ENCODE results near the gene SWI5. TPM values are rescaled to one million over a fixed set of nuclear protein-coding genes. Genes with fewer than 3 reads are reported as not detected.

SWI5 gene
- 18.8 and 22.8 TPM in 2 replicates for total RNA-seq

DNA sequence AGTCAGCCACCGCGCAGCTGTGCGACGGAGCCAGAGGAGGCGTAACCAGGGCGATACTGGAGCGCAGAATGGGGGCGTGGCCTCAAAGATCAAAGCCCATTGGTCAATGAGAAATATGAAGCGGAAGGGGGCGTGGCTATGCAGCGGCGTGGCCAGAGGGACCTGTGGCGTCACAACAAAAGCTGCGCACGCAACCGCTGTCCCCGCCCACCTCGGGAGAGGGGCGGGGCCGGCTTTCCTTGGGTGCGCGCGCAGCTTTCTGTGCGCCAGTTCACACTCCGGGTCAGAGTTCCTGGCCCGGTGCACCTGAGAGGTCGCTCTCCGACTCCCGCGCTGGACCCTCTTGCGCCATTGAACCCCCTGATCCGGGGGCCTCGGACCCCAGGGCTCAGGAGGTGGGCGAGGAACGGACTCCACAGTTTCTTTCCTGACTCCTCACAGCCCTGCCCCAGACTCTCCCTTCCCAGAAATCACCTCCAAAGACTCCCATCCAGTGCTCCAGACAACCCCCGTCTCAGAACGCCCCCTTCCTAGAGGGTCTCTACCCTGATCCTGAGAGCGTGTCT, at the start of gene SWI5:
Gene SWI5 (plus strand): TSS at position 269 of the 566 bp plus-strand sequence.

DNA sequence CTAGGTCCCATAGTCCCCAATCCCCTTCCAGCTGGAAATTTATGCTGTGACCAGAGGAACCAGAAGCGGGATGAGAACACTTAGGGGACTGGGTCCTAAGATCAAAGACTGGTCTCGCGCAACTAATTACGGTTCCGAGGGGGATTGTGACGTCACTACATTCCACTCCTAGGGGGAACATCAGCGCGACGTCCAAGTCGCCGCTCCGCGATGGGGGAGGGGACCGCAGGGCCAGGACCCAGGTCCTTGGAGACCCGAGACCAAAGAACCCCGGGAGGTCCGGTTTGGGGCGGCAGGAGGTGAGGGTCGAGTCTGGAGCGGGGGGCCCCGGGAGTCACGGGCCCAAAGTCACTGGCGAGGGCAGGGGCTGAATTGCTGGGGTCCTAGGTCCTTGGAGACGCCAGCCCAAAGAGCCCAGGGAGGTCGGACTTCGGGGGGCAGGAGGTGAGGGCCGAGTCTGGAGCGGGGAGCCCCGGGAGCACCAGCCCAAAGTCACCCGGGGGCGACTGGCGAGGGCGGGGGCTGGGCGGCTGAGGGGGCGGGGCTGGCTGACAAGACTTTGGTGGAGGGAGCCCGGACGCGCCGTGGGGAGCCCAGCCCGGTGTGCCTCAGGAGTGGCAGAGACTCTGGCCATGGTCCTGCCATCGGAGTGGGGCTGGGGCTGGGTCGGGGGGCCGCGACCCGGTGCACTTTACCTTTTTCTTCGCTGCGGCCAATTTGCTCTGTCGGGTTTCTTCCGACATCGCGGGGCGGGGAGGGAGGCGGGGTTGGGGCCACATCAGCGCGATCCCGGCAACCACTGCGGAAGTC, 673 bp upstream of the SWI5 start, which contains the start of gene GOLGA2:
Gene GOLGA2 (minus strand): TSS at position 810 of the 810 bp plus-strand sequence. CDS start 31 bp downstream, at position 779.

DNA sequence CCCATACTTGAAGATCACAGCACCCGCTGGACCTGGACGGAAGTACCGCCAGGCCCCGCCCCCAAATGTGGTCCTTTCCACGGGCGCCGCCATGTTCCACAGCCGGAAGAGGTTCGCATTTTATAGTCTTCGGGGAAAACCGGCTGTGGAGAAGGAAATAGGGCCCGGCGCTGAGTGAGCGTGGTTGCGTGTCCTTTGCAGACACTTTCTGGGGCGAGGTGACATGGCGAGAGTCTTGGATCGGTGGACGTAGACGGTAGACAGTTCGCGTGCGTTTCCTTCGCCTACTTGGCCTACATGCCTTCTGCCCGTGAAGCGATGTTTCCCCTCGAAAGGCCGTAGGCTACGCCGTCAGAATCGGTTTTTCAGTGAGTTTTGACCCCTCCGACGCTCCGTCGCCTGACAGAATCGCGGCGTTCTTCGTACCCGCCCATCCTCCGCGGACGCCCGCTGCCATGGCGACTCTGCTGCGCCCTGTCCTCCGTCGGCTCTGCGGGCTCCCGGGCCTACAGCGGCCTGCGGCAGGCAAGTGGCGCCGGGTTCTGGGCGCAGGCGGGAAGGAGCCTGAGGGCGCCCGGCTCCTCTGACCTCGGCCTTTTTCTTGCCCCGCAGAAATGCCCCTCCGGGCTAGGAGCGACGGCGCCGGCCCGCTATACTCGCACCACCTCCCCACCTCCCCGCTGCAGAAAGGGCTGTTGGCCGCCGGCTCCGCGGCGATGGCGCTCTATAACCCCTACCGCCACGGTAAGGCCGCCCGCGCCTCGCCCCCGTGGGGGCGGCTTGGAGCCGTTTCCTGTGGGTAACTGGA, 46.5 kb downstream of the SWI5 start, which contains the start of the genes COQ4 and TRUB2:
Gene COQ4 (plus strand): TSS at position 436 of the 808 bp plus-strand sequence. CDS start 20 bp downstream, at position 456.
Gene TRUB2 (minus strand): TSS at position 44 of the 808 bp plus-strand sequence. CDS start 39 bp downstream, at position 5.

Other genes with a start within 250 kb of the SWI5 start
- gene NAIF1, start 209.0 kb upstream of the SWI5 start, total RNA-seq: 9.2 and 10.1 TPM in 2 replicates
- 9.4 and 22.2 TPM in 2 replicates for gene SLC25A25, start 208.0 kb upstream of the SWI5 start, total RNA-seq
- gene PTGES2, start 148.5 kb upstream of the SWI5 start, total RNA-seq: 65.2 and 112 TPM in 2 replicates
- 20.5 and 154 TPM in 2 replicates for gene LCN2, start 126.8 kb upstream of the SWI5 start, total RNA-seq
- 65.9 and 79.5 TPM in 2 replicates for gene BBLN, start 116.0 kb upstream of the SWI5 start, total RNA-seq
- gene CIZ1, start 84.7 kb upstream of the SWI5 start, total RNA-seq: 16.9 and 25.6 TPM in 2 replicates
- gene DNM1, start 72.9 kb upstream of the SWI5 start, total RNA-seq: 2.8 and 6.5 TPM in 2 replicates
- 41.2 and 42.4 TPM in 2 replicates for gene GOLGA2, start 269 bp upstream of the SWI5 start, total RNA-seq
- 14.9 and 21.5 TPM in 2 replicates for gene TRUB2, start 46.2 kb downstream of the SWI5 start, total RNA-seq
- 31.1 and 31.6 TPM in 2 replicates for gene COQ4, start 46.6 kb downstream of the SWI5 start, total RNA-seq
- gene SLC27A4, start 64.3 kb downstream of the SWI5 start, total RNA-seq: 18.1 and 33.0 TPM in 2 replicates
- gene URM1, start 95.1 kb downstream of the SWI5 start, total RNA-seq: 30.5 and 31.3 TPM in 2 replicates
- 19.2 and 68.2 TPM in 2 replicates for gene CERCAM, start 144.6 kb downstream of the SWI5 start, total RNA-seq
- 11.9 and 23.9 TPM in 2 replicates for gene ODF2, start 179.7 kb downstream of the SWI5 start, total RNA-seq
- 23.6 and 29.6 TPM in 2 replicates for gene GLE1, start 228.4 kb downstream of the SWI5 start, total RNA-seq